ENCODE measurements around the gene TRIM56. TPM values are rescaled to one million over a fixed set of nuclear protein-coding genes. Genes with fewer than 3 reads are reported as not detected.

TRIM56 gene
- total and polyA plus RNA-seq, 4 experiments from 2014 or later = 2.8 to 81.1 (median 47.8) TPM

DNA sequence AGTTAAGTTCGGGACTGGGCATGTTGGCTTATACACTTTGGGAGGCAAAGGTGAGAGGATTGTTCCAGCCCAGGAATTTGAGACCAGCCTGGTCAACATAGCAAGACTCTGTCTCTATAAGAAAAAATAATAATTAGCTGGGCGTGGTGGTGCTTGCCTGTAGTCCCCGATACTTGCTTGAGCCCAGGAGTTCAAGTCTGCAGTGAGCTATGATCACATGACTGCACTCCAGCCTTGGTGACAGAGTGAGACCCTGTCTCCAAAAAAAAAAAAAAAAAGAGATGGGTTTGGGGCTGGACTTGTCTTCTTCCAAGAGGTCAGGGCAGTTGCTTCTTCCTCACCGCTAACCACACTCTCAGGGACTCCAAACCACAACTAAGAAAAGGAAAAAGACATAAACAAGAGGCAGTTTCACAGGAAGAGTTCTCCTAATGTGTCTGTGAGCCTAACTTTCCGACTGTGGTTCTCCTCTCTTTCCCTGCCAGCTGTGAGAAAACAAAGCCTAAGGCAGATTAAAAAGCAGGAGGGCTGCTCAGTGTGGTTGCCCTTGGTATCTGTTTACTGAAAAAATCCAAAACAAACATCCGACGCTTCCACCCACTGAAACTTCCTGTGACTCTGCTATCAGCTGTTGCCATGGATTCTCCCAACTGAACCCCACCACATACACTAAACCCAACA is 39.2 kb downstream of the TRIM56 start:
- peaks cover 17 to 48% (median 29%) of the 10 kb centered on the region in 4 donors for H3K4me1 Mint-ChIP-seq
- POLR2A ChIA-PET (ENCODE audit: partially characterized antibody) = interaction anchor here (0.6 to 0.8 kb wide), 2 partner anchors 20 to 28 kb away, joined by 3 to 4 read pairs; no protein-coding TSS in a partner anchor
- peaks cover 0 to 2% (median 0%) of the 10 kb centered on the region in 8 donors for H3K9me3 Mint-ChIP-seq
- Histone ChIP-seq H3K4me1 (ENCODE audit: insufficient read depth, low read length) (peaks cover 22% of the 10 kb centered on the region), H3K27me3 (ENCODE audit: insufficient read depth, low read length) (peaks cover 4% of the 10 kb centered on the region), H3K36me3 (ENCODE audit: insufficient read depth, low read length) (no peaks in the 10 kb centered on the region), H3K4me3 (ENCODE audit: low read length in 2 of 2) (no peak overlapping the region), H3K9me3 (ENCODE audit: control insufficient read depth in 1 of 2, low read length in 2 of 2) (no peaks in the 10 kb centered on the region), H3K27ac (ENCODE audit: low read depth, low read length) (no peak overlapping the region)
- H3K36me3 Mint-ChIP-seq = no peaks in the 10 kb centered on the region
- peaks cover 50 to 56% of the 10 kb centered on the region in 2 donors for H3K27me3 Mint-ChIP-seq
- peak overlapping the region in 1 of 7 donors; percentile 22 for H3K27ac Mint-ChIP-seq
- intact Hi-C loops (cut with micrococcal nuclease) = no loop called here
- no peak for DNase-seq
- CTCF ChIA-PET (ENCODE audit: partially characterized antibody) = interaction anchor here (1.5 to 9.1 kb wide), 2 partner anchors 19 to 68 kb away, joined by 4 to 69 read pairs; no protein-coding TSS in a partner anchor
- H3K4me3 Mint-ChIP-seq = peak overlapping the region in 1 of 8 donors; percentile 38

DNA sequence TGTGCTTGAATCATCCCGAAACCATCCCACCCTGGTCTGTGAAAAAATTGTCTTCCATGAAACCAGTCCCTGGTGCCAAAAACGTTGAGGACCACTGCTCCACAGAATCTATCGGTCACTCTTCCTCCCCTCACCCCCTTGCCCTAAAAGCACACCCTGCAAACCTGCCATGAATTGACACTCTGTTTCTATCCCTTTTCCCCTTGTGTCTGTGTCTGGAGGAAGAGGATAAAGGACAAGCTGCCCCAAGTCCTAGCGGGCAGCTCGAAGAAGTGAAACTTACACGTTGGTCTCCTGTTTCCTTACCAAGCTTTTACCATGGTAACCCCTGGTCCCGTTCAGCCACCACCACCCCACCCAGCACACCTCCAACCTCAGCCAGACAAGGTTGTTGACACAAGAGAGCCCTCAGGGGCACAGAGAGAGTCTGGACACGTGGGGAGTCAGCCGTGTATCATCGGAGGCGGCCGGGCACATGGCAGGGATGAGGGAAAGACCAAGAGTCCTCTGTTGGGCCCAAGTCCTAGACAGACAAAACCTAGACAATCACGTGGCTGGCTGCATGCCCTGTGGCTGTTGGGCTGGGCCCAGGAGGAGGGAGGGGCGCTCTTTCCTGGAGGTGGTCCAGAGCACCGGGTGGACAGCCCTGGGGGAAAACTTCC is 40.8 kb downstream of the TRIM56 start:
- peak overlapping the region in 2 of 7 donors; percentile 57 to 68 for H3K27ac Mint-ChIP-seq
- peak overlapping the region in 4 of 8 donors; percentile 27 to 83 (median 74) for H3K4me3 Mint-ChIP-seq
- H3K27ac ChIP-seq (ENCODE audit: low read depth, low read length) = no peak overlapping the region
- intact Hi-C loops (cut with micrococcal nuclease) = no loop called here
- H3K9me3 ChIP-seq (ENCODE audit: control insufficient read depth in 1 of 2, low read length in 2 of 2) = no peaks in the 10 kb centered on the region
- peaks cover 0 to 2% (median 0%) of the 10 kb centered on the region in 8 donors for H3K9me3 Mint-ChIP-seq
- CTCF ChIA-PET (ENCODE audit: partially characterized antibody) = interaction anchor here (0.9 to 9.1 kb wide), 5 partner anchors 9 to 160 kb away, joined by 3 to 69 read pairs (median 5); no protein-coding TSS in a partner anchor
- H3K36me3 ChIP-seq (ENCODE audit: insufficient read depth, low read length) = no peaks in the 10 kb centered on the region
- H3K36me3 Mint-ChIP-seq = no peaks in the 10 kb centered on the region
- peaks cover 22% of the 10 kb centered on the region for H3K4me1 ChIP-seq (ENCODE audit: insufficient read depth, low read length)
- peaks cover 4% of the 10 kb centered on the region for H3K27me3 ChIP-seq (ENCODE audit: insufficient read depth, low read length)
- peaks cover 44 to 49% of the 10 kb centered on the region in 2 donors for H3K27me3 Mint-ChIP-seq
- H3K4me1 Mint-ChIP-seq = peaks cover 17 to 47% (median 29%) of the 10 kb centered on the region in 4 donors
- DNase-seq = peak in 1 of 5 donors; percentile 50
- H3K4me3 ChIP-seq (ENCODE audit: low read length in 2 of 2) = no peak overlapping the region
- POLR2A ChIA-PET (ENCODE audit: partially characterized antibody) = no interaction called here

DNA sequence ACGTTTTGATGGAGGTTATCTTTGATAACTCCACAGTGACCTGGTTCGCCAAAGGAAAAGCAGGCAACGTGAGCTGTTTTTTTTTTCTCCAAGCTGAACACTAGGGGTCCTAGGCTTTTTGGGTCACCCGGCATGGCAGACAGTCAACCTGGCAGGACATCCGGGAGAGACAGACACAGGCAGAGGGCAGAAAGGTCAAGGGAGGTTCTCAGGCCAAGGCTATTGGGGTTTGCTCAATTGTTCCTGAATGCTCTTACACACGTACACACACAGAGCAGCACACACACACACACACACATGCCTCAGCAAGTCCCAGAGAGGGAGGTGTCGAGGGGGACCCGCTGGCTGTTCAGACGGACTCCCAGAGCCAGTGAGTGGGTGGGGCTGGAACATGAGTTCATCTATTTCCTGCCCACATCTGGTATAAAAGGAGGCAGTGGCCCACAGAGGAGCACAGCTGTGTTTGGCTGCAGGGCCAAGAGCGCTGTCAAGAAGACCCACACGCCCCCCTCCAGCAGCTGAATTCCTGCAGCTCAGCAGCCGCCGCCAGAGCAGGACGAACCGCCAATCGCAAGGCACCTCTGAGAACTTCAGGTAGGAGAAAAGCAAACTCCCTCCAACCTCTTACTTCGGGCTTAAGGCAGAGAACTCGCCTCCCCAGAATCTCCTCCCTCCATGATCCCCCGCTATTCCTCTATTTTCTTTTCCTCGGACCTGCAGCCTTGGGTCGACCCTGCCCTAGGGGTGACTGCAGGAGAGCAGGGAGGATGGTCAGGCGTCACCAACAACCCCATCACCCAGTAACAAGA is 41.6 kb downstream of the TRIM56 start, which contains the start of gene SERPINE1:
SERPINE1 (plus strand) TSS at position 454 of the 809 bp plus-strand sequence. CDS start 1,290 bp downstream, outside the sequence.
- H3K9me3 ChIP-seq (ENCODE audit: control insufficient read depth in 1 of 2, low read length in 2 of 2) = no peaks in the 10 kb centered on the region
- Mint-ChIP-seq H3K27ac (peak within 1 kb of the TSS in 5 of 7 donors; percentile 38 to 87 (median 75)), H3K9me3 (peaks cover 0 to 2% (median 0%) of the 10 kb centered on the region in 8 donors), H3K4me1 (peaks cover 16 to 43% (median 29%) of the 10 kb centered on the region in 4 donors), H3K36me3 (no peaks in the 10 kb centered on the region), H3K27me3 (peaks cover 39 to 47% of the 10 kb centered on the region in 2 donors), H3K4me3 (peak within 1 kb of the TSS in 7 of 8 donors; percentile 55 to 83 (median 72))
- H3K36me3 ChIP-seq (ENCODE audit: insufficient read depth, low read length) = no peaks in the 10 kb centered on the region
- no peak within 1 kb of the TSS for H3K27ac ChIP-seq (ENCODE audit: low read depth, low read length)
- peaks cover 4% of the 10 kb centered on the region for H3K27me3 ChIP-seq (ENCODE audit: insufficient read depth, low read length)
- peaks cover 22% of the 10 kb centered on the region for H3K4me1 ChIP-seq (ENCODE audit: insufficient read depth, low read length)
- H3K4me3 ChIP-seq (ENCODE audit: low read length in 2 of 2) = no peak within 1 kb of the TSS
- ChIA-PET CTCF (ENCODE audit: partially characterized antibody) (interaction anchor here (1.1 to 9.1 kb wide), 4 partner anchors 8 to 66 kb away, joined by 3 to 69 read pairs (median 8); no protein-coding TSS in a partner anchor), POLR2A (ENCODE audit: partially characterized antibody) (no interaction called here)
- intact Hi-C loops (cut with micrococcal nuclease) = no loop called here
- DNase-seq = peak; percentile 12 to 76 (median 39)

- peaks cover 22% of the 10 kb centered on the region for H3K4me1 ChIP-seq (ENCODE audit: insufficient read depth, low read length)
- H3K27ac Mint-ChIP-seq = peak overlapping the region in 3 of 7 donors; percentile 64 to 77 (median 75)
- POLR2A ChIA-PET (ENCODE audit: partially characterized antibody) = no interaction called here
- H3K4me3 ChIP-seq (ENCODE audit: low read length in 2 of 2) = no peak overlapping the region
- CTCF ChIA-PET (ENCODE audit: partially characterized antibody) = interaction anchor here (2.9 to 9.1 kb wide), 2 partner anchors 9 to 16 kb away, joined by 10 to 69 read pairs; no protein-coding TSS in a partner anchor
- peaks cover 32 to 44% of the 10 kb centered on the region in 2 donors for H3K27me3 Mint-ChIP-seq
- intact Hi-C loops (cut with micrococcal nuclease) = no loop called here
- H3K36me3 ChIP-seq (ENCODE audit: insufficient read depth, low read length) = no peaks in the 10 kb centered on the region
- H3K4me1 Mint-ChIP-seq = peaks cover 12 to 36% (median 24%) of the 10 kb centered on the region in 4 donors
- no peak overlapping the region for H3K27ac ChIP-seq (ENCODE audit: low read depth, low read length)
- H3K9me3 Mint-ChIP-seq = peaks cover 0 to 2% (median 0%) of the 10 kb centered on the region in 8 donors
- no peaks in the 10 kb centered on the region for H3K36me3 Mint-ChIP-seq
- H3K9me3 ChIP-seq (ENCODE audit: control insufficient read depth in 1 of 2, low read length in 2 of 2) = no peaks in the 10 kb centered on the region
- peak overlapping the region in 5 of 8 donors; percentile 71 to 83 (median 77) for H3K4me3 Mint-ChIP-seq
- DNase-seq = no peak
- peaks cover 4% of the 10 kb centered on the region for H3K27me3 ChIP-seq (ENCODE audit: insufficient read depth, low read length)
Observed at GRCh38 chr7:101127460-101128039, 42.3 kb downstream of the TRIM56 start.

GRCh38 chr7:101128040-101128834 is 43.0 kb downstream of the TRIM56 start:
- Mint-ChIP-seq H3K4me1 (peaks cover 12 to 34% (median 24%) of the 10 kb centered on the region in 4 donors), H3K36me3 (no peaks in the 10 kb centered on the region), H3K27me3 (peaks cover 27 to 38% of the 10 kb centered on the region in 2 donors), H3K4me3 (no peak overlapping the region), H3K9me3 (peaks cover 0 to 2% (median 0%) of the 10 kb centered on the region in 8 donors), H3K27ac (no peak overlapping the region)
- no peak for DNase-seq
- CTCF ChIA-PET (ENCODE audit: partially characterized antibody) = interaction anchor here (0.6 to 9.1 kb wide), 3 partner anchors 9 to 34 kb away, joined by 3 to 69 read pairs (median 10); no protein-coding TSS in a partner anchor
- Histone ChIP-seq H3K4me3 (ENCODE audit: low read length in 2 of 2) (no peak overlapping the region), H3K4me1 (ENCODE audit: insufficient read depth, low read length) (peaks cover 22% of the 10 kb centered on the region), H3K27me3 (ENCODE audit: insufficient read depth, low read length) (peaks cover 4% of the 10 kb centered on the region), H3K27ac (ENCODE audit: low read depth, low read length) (no peak overlapping the region), H3K36me3 (ENCODE audit: insufficient read depth, low read length) (no peaks in the 10 kb centered on the region), H3K9me3 (ENCODE audit: control insufficient read depth in 1 of 2, low read length in 2 of 2) (no peaks in the 10 kb centered on the region)
- POLR2A ChIA-PET (ENCODE audit: partially characterized antibody) = no interaction called here
- intact Hi-C loops (cut with micrococcal nuclease) = no loop called here

DNA sequence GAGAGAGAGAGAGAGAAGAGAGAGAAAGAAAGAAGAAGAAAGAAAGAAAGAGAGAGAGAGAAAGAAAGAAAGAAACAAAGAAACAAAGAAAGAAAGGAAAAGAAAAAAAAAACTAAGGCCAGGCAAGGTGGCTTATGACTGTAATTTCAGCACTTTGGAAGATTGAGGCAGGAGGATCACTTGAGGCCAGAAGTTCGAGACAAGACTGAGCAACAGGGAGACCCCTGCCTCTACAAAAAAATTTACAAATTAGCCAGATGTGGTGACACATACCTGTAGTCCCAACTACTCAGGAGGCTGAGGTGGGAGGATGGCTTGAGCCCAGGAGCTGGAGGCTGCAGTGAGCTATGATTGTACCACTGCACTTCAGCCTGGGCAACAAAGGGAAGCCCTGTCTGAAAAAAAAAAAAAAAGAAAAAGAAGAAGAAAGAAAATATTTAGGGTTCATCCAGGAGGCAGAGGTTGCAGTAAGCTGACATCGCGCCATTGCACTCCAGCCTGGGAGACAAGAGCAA is 44.4 kb downstream of the TRIM56 start:
- H3K27ac Mint-ChIP-seq = no peak overlapping the region
- H3K9me3 ChIP-seq (ENCODE audit: control insufficient read depth in 1 of 2, low read length in 2 of 2) = no peaks in the 10 kb centered on the region
- peaks cover 19% of the 10 kb centered on the region for H3K4me1 ChIP-seq (ENCODE audit: insufficient read depth, low read length)
- H3K4me3 Mint-ChIP-seq = no peak overlapping the region
- H3K27me3 Mint-ChIP-seq = peaks cover 30 to 35% of the 10 kb centered on the region in 2 donors
- no peaks in the 10 kb centered on the region for H3K36me3 ChIP-seq (ENCODE audit: insufficient read depth, low read length)
- intact Hi-C loops (cut with micrococcal nuclease) = no loop called here
- CTCF ChIA-PET (ENCODE audit: partially characterized antibody) = interaction anchor here (9.1 kb wide), 1 partner anchor 13 kb away, joined by 69 read pairs; no protein-coding TSS in a partner anchor
- DNase-seq = no peak
- POLR2A ChIA-PET (ENCODE audit: partially characterized antibody) = no interaction called here
- no peaks in the 10 kb centered on the region for H3K27me3 ChIP-seq (ENCODE audit: insufficient read depth, low read length)
- H3K27ac ChIP-seq (ENCODE audit: low read depth, low read length) = no peak overlapping the region
- peaks cover 12 to 31% (median 21%) of the 10 kb centered on the region in 4 donors for H3K4me1 Mint-ChIP-seq
- no peaks in the 10 kb centered on the region for H3K36me3 Mint-ChIP-seq
- peaks cover 0 to 4% (median 0%) of the 10 kb centered on the region in 8 donors for H3K9me3 Mint-ChIP-seq
- H3K4me3 ChIP-seq (ENCODE audit: low read length in 2 of 2) = no peak overlapping the region

Data from CD4-positive, alpha-beta memory T cell (primary cell).